Upper lobe of left lung (tissue), 6 donors: ENCODE data around the gene MRPL42. TPM values are rescaled to one million over a fixed set of nuclear protein-coding genes. Genes with fewer than 3 reads are reported as not detected.

ENCODE experiments used
- ATAC-seq, 2 donors: fragments of 200-7000 bp; cut with Tn5 transposase; one replicate each; pipeline ENCODE4 v1.9.1; 2022; ENCODE audit warnings: mild to moderate bottlenecking in 2 of 2, moderate library complexity in 2 of 2; ENCODE audit not compliant: low FRiP score in 2 of 2
- DNase-seq, 2 donors: peaks; one replicate each; pipeline ENCODE4 v3.0.0-alpha.2; 2019 to 2020
- H3K27ac ChIP-seq, 4 donors: fragments of 200-600 bp; sonication (generic); one replicate each; pipeline ENCODE4 v1.5.1; 2016 to 2019
- H3K27me3 ChIP-seq, 4 donors: fragments of 200-600 bp; sonication (generic); one replicate each; pipeline ENCODE4 v1.5.1; 2017 to 2019
- H3K36me3 ChIP-seq, 4 donors: fragments of 200-600 bp; sonication (generic); one replicate each; pipeline ENCODE4 v1.5.1; 2016 to 2019
- H3K4me1 ChIP-seq, 4 donors: fragments of 200-600 bp; sonication (generic); one replicate each; pipeline ENCODE4 v1.5.1; 2018 to 2019
- H3K4me3 ChIP-seq, 4 donors: fragments of 200-600 bp; sonication (generic); one replicate each; pipeline ENCODE4 v1.5.1; 2017 to 2019; ENCODE audit warnings: mild to moderate bottlenecking in 2 of 4, moderate library complexity in 1 of 4
- H3K9me3 ChIP-seq, 4 donors: fragments of 200-600 bp; sonication (generic); one replicate each; pipeline ENCODE4 v1.5.1; 2018 to 2019
- CTCF ChIP-seq, 6 experiments: fragments of 450-650 bp in 4 of 6; fragments of 200-600 bp in 2 of 6; sonication (generic) in 2 of 6; IDR thresholded peaks; one replicate each; pipeline ENCODE4 v1.5.1; 2016 to 2019; ENCODE audit warnings: antibody characterized with exemption in 6 of 6
- EP300 ChIP-seq, 4 donors: sonication (generic); formaldehyde crosslinking; IDR thresholded peaks; one replicate each; pipeline ENCODE4 v1.5.1; 2017; ENCODE audit warnings: antibody characterized with exemption in 4 of 4, control low read depth in 2 of 4
- POLR2A ChIP-seq, 4 donors: fragments of 450-650 bp; IDR thresholded peaks; one replicate each; pipeline ENCODE4 v1.5.1; 2016 to 2017; ENCODE audit warnings: antibody characterized with exemption in 4 of 4, mild to moderate bottlenecking in 2 of 4
- POLR2AphosphoS5 ChIP-seq, 2 donors: sonication (generic); formaldehyde crosslinking; IDR thresholded peaks; one replicate each; pipeline ENCODE4 v1.5.1; 2017; ENCODE audit warnings: antibody characterized with exemption in 2 of 2
- WGBS, 2 donors: methylation state at CpG; one replicate each; pipeline ENCODE4 v1.1.5; 2017 to 2018; 5-methylcytosine and 5-hydroxymethylcytosine counted together
- total RNA-seq, 6 donors: library from RNA; depleted of rRNA in 4 of 6; stranded (reverse); fragments of >200 nt in 4 of 6; gene quantifications; one replicate each; pipeline versions ENCODE4 v1.1.0 to v1.2.1, GENCODE V29; 2016 to 2021
- donor health status: DM: no; HTN: no; CAD: no; lungs with moderate emphysema.
- donor health status: DM: no; HTN: yes; CAD: no; lungs with severe emphysema.

MRPL42 gene
- total RNA-seq, 6 donors from 2014 or later: 15.5 to 63.8 (median 36.7) TPM

GRCh38 chr12:93540466-93540865 is 73.2 kb downstream of the MRPL42 start:
- ATAC-seq: no peak
- Histone ChIP-seq H3K4me3 (no peak overlapping the region), H3K27ac (no peak overlapping the region), H3K27me3 (no peaks in the 10 kb centered on the region), H3K36me3 (peaks cover 0 to 2% (median 0%) of the 10 kb centered on the region in 4 donors), H3K9me3 (no peaks in the 10 kb centered on the region), H3K4me1 (peaks cover 0 to 13% (median 4%) of the 10 kb centered on the region in 4 donors)
- WGBS, 2 donors: 56 to 77% methylated on average over 1 of the region's 1 CpG
- no peak for DNase-seq
- TF ChIP-seq EP300 (IDR thresholded peaks at IDR 0.05): no peak
- no peak for TF ChIP-seq POLR2A (IDR thresholded peaks at IDR 0.05)
- TF ChIP-seq POLR2AphosphoS5 (IDR thresholded peaks at IDR 0.05): no peak
- no peak for TF ChIP-seq CTCF (IDR thresholded peaks at IDR 0.05)

GRCh38 chr12:93541578-93542225 is 74.4 kb downstream of the MRPL42 start:
- Histone ChIP-seq H3K36me3 (peaks cover 0 to 2% (median 0%) of the 10 kb centered on the region in 4 donors), H3K4me3 (no peak overlapping the region), H3K9me3 (no peaks in the 10 kb centered on the region), H3K4me1 (peaks cover 0 to 13% (median 4%) of the 10 kb centered on the region in 4 donors), H3K27me3 (no peaks in the 10 kb centered on the region), H3K27ac (no peak overlapping the region)
- TF ChIP-seq EP300 (IDR thresholded peaks at IDR 0.05) (no peak), CTCF (IDR thresholded peaks at IDR 0.05) (no peak), POLR2A (IDR thresholded peaks at IDR 0.05) (no peak), POLR2AphosphoS5 (IDR thresholded peaks at IDR 0.05) (no peak)
- ATAC-seq (peak in 1 of 2 donors; percentile 60), DNase-seq (peak in 1 of 2 donors; percentile 57)
- 26 to 34% methylated on average over 4 of the region's 4 CpGs for WGBS, 2 donors

- Histone ChIP-seq H3K4me1 (no peaks in the 10 kb centered on the region), H3K9me3 (no peaks in the 10 kb centered on the region), H3K36me3 (peaks cover 0 to 2% (median 0%) of the 10 kb centered on the region in 4 donors), H3K27me3 (no peaks in the 10 kb centered on the region), H3K27ac (no peak overlapping the region), H3K4me3 (no peak overlapping the region)
- WGBS, 2 donors: 79 to 83% methylated on average over 2 of the region's 2 CpGs
- ATAC-seq (no peak), DNase-seq (no peak)
- TF ChIP-seq EP300 (IDR thresholded peaks at IDR 0.05) (no peak), POLR2AphosphoS5 (IDR thresholded peaks at IDR 0.05) (no peak), POLR2A (IDR thresholded peaks at IDR 0.05) (no peak), CTCF (IDR thresholded peaks at IDR 0.05) (no peak)
These were observed 80.5 kb downstream of the MRPL42 start for GRCh38 chr12:93547778-93548177.

- no peaks in the 10 kb centered on the region for H3K9me3 ChIP-seq
- no peak overlapping the region for H3K27ac ChIP-seq
- 75 to 83% methylated on average over 6 of the region's 6 CpGs for WGBS, 2 donors
- no peak overlapping the region for H3K4me3 ChIP-seq
- TF ChIP-seq CTCF (IDR thresholded peaks at IDR 0.05): no peak
- TF ChIP-seq POLR2A (IDR thresholded peaks at IDR 0.05): no peak
- no peak for TF ChIP-seq EP300 (IDR thresholded peaks at IDR 0.05)
- H3K27me3 ChIP-seq: no peaks in the 10 kb centered on the region
- DNase-seq: no peak
- no peak for ATAC-seq
- H3K36me3 ChIP-seq: peaks cover 0 to 1% (median 0%) of the 10 kb centered on the region in 4 donors
- H3K4me1 ChIP-seq: no peaks in the 10 kb centered on the region
These were observed 81.9 kb downstream of the MRPL42 start for GRCh38 chr12:93549174-93549573.
